HT1080 (cell line): ENCODE data around the gene JAKMIP1. TPM values are rescaled to one million over a fixed set of nuclear protein-coding genes. Genes with fewer than 3 reads are reported as not detected.

Experiments
- DNase-seq: peaks from one replicate; pipeline ENCODE4 v3.0.0-alpha.2; 2015; ENCODE audit warnings: low read depth
- total RNA-seq: library from RNA; depleted of rRNA; stranded (reverse); fragments of >200 nt; shearing (Covaris generic); gene quantifications from 2 replicates; pipeline ENCODE4 v1.2.3, GENCODE V29; 2014

JAKMIP1 gene
- total RNA-seq, 1 experiment from 2014 or later: not detected

- DNase-seq: no peak
These were observed 77.9 kb downstream of the JAKMIP1 start for GRCh38 chr4:6122496-6122895.

- DNase-seq: no peak
These were observed 78.4 kb downstream of the JAKMIP1 start for GRCh38 chr4:6121941-6122340.

- DNase-seq: no peak
These were observed 79.0 kb downstream of the JAKMIP1 start for GRCh38 chr4:6121276-6121850.

- DNase-seq: no peak
These were observed 80.0 kb downstream of the JAKMIP1 start for GRCh38 chr4:6120361-6120760.

- no peak for DNase-seq
These were observed 80.8 kb downstream of the JAKMIP1 start for GRCh38 chr4:6119507-6120020.

- DNase-seq: no peak
These were observed 82.1 kb downstream of the JAKMIP1 start for GRCh38 chr4:6118201-6118600.

GRCh38 chr4:6116696-6117285, 83.6 kb downstream of the JAKMIP1 start:
- no peak for DNase-seq

GRCh38 chr4:6115746-6116586, 84.4 kb downstream of the JAKMIP1 start:
- DNase-seq: no peak

- DNase-seq: no peak
These were observed 85.0 kb downstream of the JAKMIP1 start for GRCh38 chr4:6115342-6115741.

- DNase-seq: no peak
These were observed 85.7 kb downstream of the JAKMIP1 start for GRCh38 chr4:6114601-6115000.

GRCh38 chr4:6114181-6114580, 86.2 kb downstream of the JAKMIP1 start:
- DNase-seq: no peak

GRCh38 chr4:6113641-6114040, 86.7 kb downstream of the JAKMIP1 start:
- no peak for DNase-seq

GRCh38 chr4:6112606-6113290, 87.6 kb downstream of the JAKMIP1 start:
- no peak for DNase-seq

GRCh38 chr4:6111354-6111960, 88.9 kb downstream of the JAKMIP1 start:
- no peak for DNase-seq

- no peak for DNase-seq
These were observed 89.5 kb downstream of the JAKMIP1 start for GRCh38 chr4:6110681-6111353.

GRCh38 chr4:6109842-6110560, 90.3 kb downstream of the JAKMIP1 start:
- DNase-seq: no peak

- DNase-seq: no peak
These were observed 92.5 kb downstream of the JAKMIP1 start for GRCh38 chr4:6107886-6108285.

GRCh38 chr4:6107114-6107791, 93.1 kb downstream of the JAKMIP1 start:
- no peak for DNase-seq

GRCh38 chr4:6106156-6106555, 94.2 kb downstream of the JAKMIP1 start:
- DNase-seq: no peak
